ENCODE measurements around the gene ADD2. TPM values are rescaled to one million over a fixed set of nuclear protein-coding genes. Genes with fewer than 3 reads are reported as not detected.

ADD2 gene
- total RNA-seq, 1 experiment from 2014 or later, result 124 TPM

DNA sequence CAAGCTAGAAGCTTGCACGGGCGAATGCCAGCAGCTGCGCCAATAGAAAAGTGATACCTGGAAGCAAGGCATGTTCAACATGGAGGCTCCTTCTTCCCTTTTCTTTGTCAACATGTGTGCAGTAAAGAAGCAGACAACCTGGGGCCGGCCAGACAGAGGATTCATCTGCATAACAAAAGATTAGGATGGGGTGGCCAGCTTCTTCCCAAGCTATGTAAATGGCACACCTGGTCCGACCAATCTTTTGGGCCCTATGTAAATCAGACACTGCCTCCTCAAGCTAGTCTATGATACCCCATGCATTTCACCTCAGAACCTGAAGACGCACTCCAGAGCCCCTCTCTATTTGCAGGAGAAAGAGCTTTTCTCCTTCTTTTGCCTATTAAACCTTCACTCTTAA is 148.0 kb downstream of the ADD2 start:
- no peak overlapping the region for H3K9ac ChIP-seq (ENCODE audit: extremely low read depth, insufficient read length, low read length)
- DNase-seq, result peak; percentile 68
- no peaks in the 10 kb centered on the region for H3K79me1 ChIP-seq (ENCODE audit: insufficient read depth, low read depth, low read length, poor library complexity, severe bottlenecking)
- no peak overlapping the region for H2BK12ac ChIP-seq (ENCODE audit: insufficient read length, low read depth, low read length)
- no peak overlapping the region for H3K4me2 ChIP-seq (ENCODE audit: insufficient read depth, insufficient read length, low read length)
- no peak overlapping the region for H4K5ac ChIP-seq (ENCODE audit: insufficient read length, low read depth, low read length)
- no peaks in the 10 kb centered on the region for H3K27me3 ChIP-seq (ENCODE audit: insufficient read depth, low read length)
- peaks cover 24 to 31% of the 10 kb centered on the region in 2 experiments for H3K9me3 Mint-ChIP-seq
- no peaks in the 10 kb centered on the region for H3K79me2 ChIP-seq (ENCODE audit: insufficient read depth, low read length)
- H3K4ac ChIP-seq (ENCODE audit: low read depth, low read length), result no peak overlapping the region
- no peaks in the 10 kb centered on the region for H3K27me3 Mint-ChIP-seq (ENCODE audit: low read depth)
- no peak overlapping the region for H3K56ac ChIP-seq (ENCODE audit: insufficient read length, low read depth, low read length)
- no peak overlapping the region for H4K91ac ChIP-seq (ENCODE audit: insufficient read length, low read depth, low read length)
- no peaks in the 10 kb centered on the region for H3K23me2 ChIP-seq (ENCODE audit: insufficient read length, low read depth, low read length, poor library complexity, severe bottlenecking)
- H2BK5ac ChIP-seq (ENCODE audit: insufficient read length, low read length), result no peak overlapping the region
- H3T11ph ChIP-seq (ENCODE audit: low read length), result no peak overlapping the region
- H3K4me1 Mint-ChIP-seq, result peaks cover 27 to 31% of the 10 kb centered on the region in 2 experiments
- H4K8ac ChIP-seq (replicated peaks; ENCODE audit: insufficient read length, low read depth, low read length), result no peak overlapping the region
- no peak overlapping the region for H2AFZ ChIP-seq (ENCODE audit: low read length)
- H3K4me1 ChIP-seq (ENCODE audit: insufficient read depth, low read length), result peaks cover 2% of the 10 kb centered on the region; the same call in 1 of the 2 replicates
- no peak overlapping the region for H2BK20ac ChIP-seq (ENCODE audit: low read depth, low read length, poor library complexity, severe bottlenecking)
- no peak for TF ChIP-seq CTCF (conservative IDR thresholded peaks at IDR 0.05)
- no peak overlapping the region for H3K14ac ChIP-seq (ENCODE audit: insufficient read depth, low read length)
- H3K23ac ChIP-seq (ENCODE audit: insufficient read length, low read depth, low read length), result no peak overlapping the region
- peak overlapping the region in 1 of 2 experiments; percentile 52; a peak in 1 of 5 replicates for H3K4me3 Mint-ChIP-seq
- WGBS (ENCODE audit: extremely low coverage, insufficient read length, low lambda C conversion rate), result no CpG with 5 or more reads among the region's 6 CpGs
- H3K9me3 ChIP-seq (ENCODE audit: control insufficient read depth, low read depth, low read length), result no peaks in the 10 kb centered on the region
- H2BK15ac ChIP-seq (ENCODE audit: low read depth, low read length), result no peak overlapping the region
- peak overlapping the region; percentile 21 for H3K27ac ChIP-seq (ENCODE audit: insufficient read length, low read depth, low read length)
- no peak overlapping the region for H2AK5ac ChIP-seq (ENCODE audit: insufficient read length, low read length)
- peaks cover 4 to 29% (median 23%) of the 10 kb centered on the region in 3 experiments; a peak in 6 of 7 replicates for H3K36me3 Mint-ChIP-seq (ENCODE audit: insufficient read depth in 1 of 3, low read depth in 3 of 3)
- peak overlapping the region; percentile 51 to 92 (median 91) for H3K27ac Mint-ChIP-seq
- no peak overlapping the region for H2BK120ac ChIP-seq (ENCODE audit: low read depth, low read length, poor library complexity, severe bottlenecking)
- H4K20me1 ChIP-seq (ENCODE audit: control insufficient read depth, insufficient read depth, insufficient read length), result no peaks in the 10 kb centered on the region
- H3K18ac ChIP-seq (ENCODE audit: insufficient read length, low read depth, low read length), result no peak overlapping the region

Data from H9 (cell line).